ENCODE data around the gene ATXN7L1.

DNA sequence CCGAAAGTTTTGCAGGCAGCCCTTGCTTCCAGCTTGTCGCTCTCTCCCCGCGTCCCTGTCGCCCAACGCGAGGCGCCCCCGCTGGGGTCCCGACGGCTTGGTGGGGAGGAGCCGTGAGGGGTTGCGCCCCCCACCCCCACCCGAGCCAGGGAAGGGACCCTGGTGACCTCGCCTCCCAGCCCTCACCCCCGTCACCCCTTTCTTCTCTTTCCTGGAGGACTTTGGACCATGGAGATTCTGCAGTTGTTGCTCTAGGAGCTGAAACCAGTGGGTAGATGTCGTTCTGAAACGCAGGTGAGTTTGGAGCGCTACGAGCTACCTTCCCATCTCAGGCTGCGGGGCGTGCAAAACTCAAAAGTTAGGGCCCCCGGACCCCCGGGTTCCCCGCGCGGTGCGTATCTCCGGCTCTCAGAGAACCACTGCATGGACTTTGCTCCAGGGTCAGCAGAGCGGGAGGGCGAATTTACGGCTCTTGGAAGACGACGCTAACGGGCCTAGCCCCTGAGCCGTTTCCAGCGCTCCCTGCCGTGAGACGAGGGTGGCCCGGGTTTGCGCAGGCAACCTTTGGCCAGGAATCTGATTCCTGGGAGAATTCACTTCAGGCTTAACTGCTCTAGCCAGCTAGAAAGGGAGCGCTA is 684 bp upstream of the ATXN7L1 start:
- TF ChIP-seq ZNF274 (IDR thresholded peaks at IDR 0.05; ENCODE audit: low read depth, low read length) = no peak
- no peak for TF ChIP-seq YY1 (IDR thresholded peaks at IDR 0.05; ENCODE audit: insufficient read depth, insufficient read length)
- TF ChIP-seq SUZ12 (IDR thresholded peaks at IDR 0.05; ENCODE audit: extremely low read depth, insufficient read depth, insufficient read length) = no peak
